PC-3 (cell line): ENCODE measurements around the gene EIF5B.

Experiments used
- EZH2 ChIP-seq: fragments of 300-600 bp; sonication (generic); IDR thresholded peaks from one replicate; pipeline ENCODE4 v1.6.1; 2017; ENCODE audit warnings: antibody characterized with exemption, mild to moderate bottlenecking, low read length; ENCODE audit not compliant: unreplicated experiment
- EZH2phosphoT487 ChIP-seq: fragments of 300-600 bp; sonication (generic); IDR thresholded peaks from 2 replicates; pipeline ENCODE4 v1.6.1; 2018; ENCODE audit warnings: mild to moderate bottlenecking, antibody characterized with exemption, low read length, borderline replicate concordance
- TF ChIP-seq, protein P1 (sequence below): fragments of 300-600 bp; sonication (generic); conservative IDR thresholded peaks from 2 replicates; pipeline ENCODE4 v1.5.1; 2017; ENCODE audit warnings: antibody characterized with exemption, low read depth, mild to moderate bottlenecking, low read length

DNA sequence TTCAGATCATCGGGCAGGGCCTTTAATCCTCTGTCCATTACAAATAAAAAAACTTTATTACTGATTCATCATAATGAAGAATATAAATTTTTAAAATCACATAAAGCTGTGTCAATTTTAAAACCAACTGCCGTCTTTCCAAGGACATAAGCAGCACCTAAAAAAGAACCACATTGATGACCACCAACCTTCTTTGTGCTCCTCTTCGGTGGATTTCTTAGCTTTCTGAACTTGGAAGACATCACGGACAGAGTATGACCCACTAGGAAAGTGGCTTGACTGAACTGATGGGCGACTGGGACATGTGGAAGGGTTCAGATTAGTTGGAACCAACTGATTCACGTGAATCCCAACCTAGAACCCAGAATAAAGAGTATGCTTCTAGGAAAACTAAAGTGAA lies 68.9 kb downstream of the EIF5B start:
- TF ChIP-seq, protein P1, sequence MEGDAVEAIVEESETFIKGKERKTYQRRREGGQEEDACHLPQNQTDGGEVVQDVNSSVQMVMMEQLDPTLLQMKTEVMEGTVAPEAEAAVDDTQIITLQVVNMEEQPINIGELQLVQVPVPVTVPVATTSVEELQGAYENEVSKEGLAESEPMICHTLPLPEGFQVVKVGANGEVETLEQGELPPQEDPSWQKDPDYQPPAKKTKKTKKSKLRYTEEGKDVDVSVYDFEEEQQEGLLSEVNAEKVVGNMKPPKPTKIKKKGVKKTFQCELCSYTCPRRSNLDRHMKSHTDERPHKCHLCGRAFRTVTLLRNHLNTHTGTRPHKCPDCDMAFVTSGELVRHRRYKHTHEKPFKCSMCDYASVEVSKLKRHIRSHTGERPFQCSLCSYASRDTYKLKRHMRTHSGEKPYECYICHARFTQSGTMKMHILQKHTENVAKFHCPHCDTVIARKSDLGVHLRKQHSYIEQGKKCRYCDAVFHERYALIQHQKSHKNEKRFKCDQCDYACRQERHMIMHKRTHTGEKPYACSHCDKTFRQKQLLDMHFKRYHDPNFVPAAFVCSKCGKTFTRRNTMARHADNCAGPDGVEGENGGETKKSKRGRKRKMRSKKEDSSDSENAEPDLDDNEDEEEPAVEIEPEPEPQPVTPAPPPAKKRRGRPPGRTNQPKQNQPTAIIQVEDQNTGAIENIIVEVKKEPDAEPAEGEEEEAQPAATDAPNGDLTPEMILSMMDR: no peak
- TF ChIP-seq EZH2: no peak
- TF ChIP-seq EZH2phosphoT487: no peak
